ENCODE results near the gene EXOC6. TPM values are rescaled to one million over a fixed set of nuclear protein-coding genes. Genes with fewer than 3 reads are reported as not detected.

The EXOC6 gene
- total and polyA plus RNA-seq, 8 donors: 17.5 to 24.0 (median 19.8) TPM

GRCh38 chr10:93068411-93069244 lies 220.3 kb downstream of the EXOC6 start:
- H3K4me3 ChIP-seq: no peak overlapping the region
- intact Hi-C loops (cut with DNase I): no loop called here
- no peak overlapping the region for H3K27ac ChIP-seq
- peaks cover 96 to 100% of the 10 kb centered on the region in 2 donors for H3K27me3 ChIP-seq
- no peak for TF ChIP-seq CTCF (IDR thresholded peaks at IDR 0.05)
- H3K9me3 ChIP-seq: no peaks in the 10 kb centered on the region
- H3K36me3 ChIP-seq: peaks cover 0 to 12% of the 10 kb centered on the region in 2 donors
- peaks cover 12 to 36% of the 10 kb centered on the region in 2 donors for H3K4me1 ChIP-seq
- DNase-seq (peak in 1 of 4 donors; percentile 80), ATAC-seq (no peak)

- Histone ChIP-seq H3K36me3 (peaks cover 0 to 11% of the 10 kb centered on the region in 2 donors), H3K27me3 (peaks cover 96 to 100% of the 10 kb centered on the region in 2 donors), H3K27ac (no peak overlapping the region), H3K4me1 (peaks cover 17 to 42% of the 10 kb centered on the region in 2 donors), H3K4me3 (no peak overlapping the region), H3K9me3 (no peaks in the 10 kb centered on the region)
- no peak for TF ChIP-seq CTCF (IDR thresholded peaks at IDR 0.05)
- intact Hi-C loops (cut with DNase I): no loop called here
- ATAC-seq: no peak
- DNase-seq: no peak
Measured at GRCh38 chr10:93069245-93069561, 220.9 kb downstream of the EXOC6 start.

- Histone ChIP-seq H3K27me3 (peaks cover 96 to 100% of the 10 kb centered on the region in 2 donors), H3K36me3 (no peaks in the 10 kb centered on the region), H3K4me1 (peaks cover 22 to 51% of the 10 kb centered on the region in 2 donors), H3K27ac (no peak overlapping the region), H3K9me3 (no peaks in the 10 kb centered on the region), H3K4me3 (no peak overlapping the region)
- DNase-seq: no peak
- intact Hi-C loops (cut with DNase I): no loop called here
- ATAC-seq: no peak
- no peak for TF ChIP-seq CTCF (IDR thresholded peaks at IDR 0.05)
Measured at GRCh38 chr10:93070378-93071176, 222.3 kb downstream of the EXOC6 start.

- ATAC-seq: no peak
- peaks cover 95 to 100% of the 10 kb centered on the region in 2 donors for H3K27me3 ChIP-seq
- intact Hi-C loops (cut with DNase I): no loop called here
Measured at GRCh38 chr10:93071177-93071472, 222.8 kb downstream of the EXOC6 start.

More at GRCh38 chr10:93071177-93071472, 222.8 kb downstream of the EXOC6 start:
- no peaks in the 10 kb centered on the region for H3K9me3 ChIP-seq
- peaks cover 22 to 46% of the 10 kb centered on the region in 2 donors for H3K4me1 ChIP-seq
- TF ChIP-seq CTCF (IDR thresholded peaks at IDR 0.05): no peak
- H3K27ac ChIP-seq: no peak overlapping the region
- no peaks in the 10 kb centered on the region for H3K36me3 ChIP-seq
- no peak for DNase-seq
- no peak overlapping the region for H3K4me3 ChIP-seq

All from left lung (tissue), 10 donors.